ENCODE measurements around the gene GINS1.

DNA sequence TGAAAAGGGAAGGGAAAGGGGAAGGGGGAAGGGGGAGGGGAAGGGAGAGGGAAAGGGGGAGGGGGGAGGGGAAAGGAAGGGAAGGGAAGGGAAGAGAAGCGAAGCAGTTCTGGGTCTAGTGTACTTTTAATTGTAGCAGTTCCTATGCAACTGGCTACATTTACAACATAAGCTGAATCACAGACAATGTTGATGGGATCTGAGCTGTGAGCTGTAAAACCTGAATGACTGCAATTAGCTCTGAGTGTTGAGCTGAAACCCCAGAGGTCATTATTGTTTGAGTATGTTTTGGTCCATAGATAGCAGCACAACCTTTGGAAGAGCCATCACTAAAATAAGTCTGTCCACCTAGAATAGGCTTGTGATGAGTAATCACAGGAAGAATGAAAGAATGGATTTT lies 9.7 kb upstream of the GINS1 start:
- TF ChIP-seq, protein P1, sequence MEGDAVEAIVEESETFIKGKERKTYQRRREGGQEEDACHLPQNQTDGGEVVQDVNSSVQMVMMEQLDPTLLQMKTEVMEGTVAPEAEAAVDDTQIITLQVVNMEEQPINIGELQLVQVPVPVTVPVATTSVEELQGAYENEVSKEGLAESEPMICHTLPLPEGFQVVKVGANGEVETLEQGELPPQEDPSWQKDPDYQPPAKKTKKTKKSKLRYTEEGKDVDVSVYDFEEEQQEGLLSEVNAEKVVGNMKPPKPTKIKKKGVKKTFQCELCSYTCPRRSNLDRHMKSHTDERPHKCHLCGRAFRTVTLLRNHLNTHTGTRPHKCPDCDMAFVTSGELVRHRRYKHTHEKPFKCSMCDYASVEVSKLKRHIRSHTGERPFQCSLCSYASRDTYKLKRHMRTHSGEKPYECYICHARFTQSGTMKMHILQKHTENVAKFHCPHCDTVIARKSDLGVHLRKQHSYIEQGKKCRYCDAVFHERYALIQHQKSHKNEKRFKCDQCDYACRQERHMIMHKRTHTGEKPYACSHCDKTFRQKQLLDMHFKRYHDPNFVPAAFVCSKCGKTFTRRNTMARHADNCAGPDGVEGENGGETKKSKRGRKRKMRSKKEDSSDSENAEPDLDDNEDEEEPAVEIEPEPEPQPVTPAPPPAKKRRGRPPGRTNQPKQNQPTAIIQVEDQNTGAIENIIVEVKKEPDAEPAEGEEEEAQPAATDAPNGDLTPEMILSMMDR (IDR thresholded peaks at IDR 0.05; ENCODE audit: low read length) = no peak
- no peak for TF ChIP-seq EZH2 (IDR thresholded peaks at IDR 0.05; ENCODE audit: borderline replicate concordance, low read length)
